Endothelial cell of umbilical vein (primary cell): ENCODE data around the gene TRPT1. TPM values are rescaled to one million over a fixed set of nuclear protein-coding genes. Genes with fewer than 3 reads are reported as not detected.
A peak's percentile ranks its signal among the peaks of the same experiment; 100 is the strongest.

ENCODE experiments used
- BruUV-seq: library from RNA; stranded (reverse); fragments of 400-500 nt; replicated peaks from 2 replicates; lab custom pipeline; 2021; lab: Mats Ljungman, UMichigan
- CTCF ChIA-PET: fragments of 300-600, 350-600 bp; sonication (Branson Sonifier 250); formaldehyde crosslinking; loops from one replicate; lab custom pipeline; 2021; ENCODE audit warnings: antibody characterized with exemption, inconsistent platforms; lab: Charles Lee
- POLR2A ChIA-PET: fragments of 300-600, 350-600 bp; sonication (Branson Sonifier 250); formaldehyde crosslinking; loops from one replicate; lab custom pipeline; 2021; ENCODE audit warnings: antibody characterized with exemption, inconsistent platforms; lab: Charles Lee
- DNase-seq: peaks from one replicate; pipeline ENCODE4 v3.0.0-alpha.2; 2011; ENCODE audit warnings: low read depth, low spot score
- FAIRE-seq: peaks from 2 replicates; lab custom pipeline; 2011; peaks lifted over from hg19 to GRCh38; lab: Jason Lieb, UNC
- H2AFZ ChIP-seq: 2 replicates; pipeline ENCODE4 v1.6.0; 2012; ENCODE audit warnings: low read depth, low read length, control low read depth, inconsistent platforms
- H3K27ac ChIP-seq: 2 replicates; pipeline ENCODE4 v1.5.1; 2011; ENCODE audit warnings: low read depth, mild to moderate bottlenecking, control low read depth, low read length, moderate library complexity; ENCODE audit not compliant: insufficient read depth
- H3K27me3 ChIP-seq, 2 experiments: 2 replicates each; pipeline versions ENCODE4 v1.6.0 to v1.6.1; 2011; ENCODE audit warnings: low read length in 2 of 2, mixed read lengths in 1 of 2; ENCODE audit not compliant: control insufficient read depth in 2 of 2, insufficient read depth in 2 of 2
- H3K36me3 ChIP-seq, 2 experiments: 2 replicates in 1 of 2; 3 replicates in 1 of 2; pipeline ENCODE4 v1.5.1; 2011; ENCODE audit warnings: low read length in 2 of 2, mild to moderate bottlenecking in 1 of 2, moderate library complexity in 1 of 2; ENCODE audit not compliant: control insufficient read depth in 2 of 2, insufficient read depth in 2 of 2; ENCODE audit errors: extremely low read depth in 1 of 2
- H3K4me1 ChIP-seq: 3 replicates; pipeline ENCODE4 v1.5.1; 2011; ENCODE audit warnings: mild to moderate bottlenecking, low read length; ENCODE audit not compliant: control insufficient read depth, insufficient read depth; ENCODE audit errors: extremely low read depth
- H3K4me2 ChIP-seq: 2 replicates; pipeline ENCODE4 v1.6.1; 2011; ENCODE audit warnings: low read length, control low read depth, mixed read lengths; ENCODE audit not compliant: insufficient read depth
- H3K4me3 ChIP-seq, 3 experiments: fragments of 200-600 bp in 1 of 3; sonication (generic), shearing (Covaris generic) in 1 of 3; replicated peaks in 1 of 3; 2 replicates each; pipeline ENCODE4 v1.5.1; 2011 to 2016; ENCODE audit warnings: control low read depth in 3 of 3, low read length in 3 of 3, mild to moderate bottlenecking in 2 of 3, inconsistent platforms in 1 of 3, low read depth in 1 of 3, moderate library complexity in 1 of 3; ENCODE audit not compliant: insufficient read depth in 1 of 3
- H3K79me2 ChIP-seq: 2 replicates; pipeline ENCODE4 v1.6.0; 2012; ENCODE audit warnings: low read length, inconsistent platforms; ENCODE audit not compliant: control insufficient read depth, insufficient read depth
- H3K9ac ChIP-seq: replicated peaks from 2 replicates; pipeline ENCODE3; 2011; ENCODE audit warnings: low read length, control low read depth; ENCODE audit not compliant: insufficient read depth; ENCODE audit errors: extremely low read depth
- H3K9me1 ChIP-seq: replicated peaks from 3 replicates; pipeline ENCODE4 v1.6.0; 2011; ENCODE audit warnings: mild to moderate bottlenecking, low read length; ENCODE audit not compliant: control insufficient read depth, insufficient read depth; ENCODE audit errors: extremely low read depth
- H3K9me3 ChIP-seq: replicated peaks from 2 replicates; pipeline ENCODE4 v1.5.1; 2012; ENCODE audit warnings: low read length, inconsistent platforms; ENCODE audit not compliant: control insufficient read depth, insufficient read depth
- H4K20me1 ChIP-seq: replicated peaks from 2 replicates; pipeline ENCODE3; 2011; ENCODE audit warnings: mild to moderate bottlenecking, low read length; ENCODE audit not compliant: control insufficient read depth, insufficient read depth; ENCODE audit errors: extremely low read depth
- CTCF ChIP-seq, 2 donors: IDR thresholded peaks; 1 replicate in 1 of 2; 2 replicates in 1 of 2; pipeline ENCODE4 v1.5.1; 2011; ENCODE audit warnings: low read length in 2 of 2, mild to moderate bottlenecking in 2 of 2, moderate library complexity in 2 of 2, control low read depth in 1 of 2, inconsistent platforms in 1 of 2, low read depth in 1 of 2; ENCODE audit not compliant: insufficient read depth in 1 of 2; ENCODE audit errors: extremely low read depth in 1 of 2
- EZH2 ChIP-seq: IDR thresholded peaks from 2 replicates; pipeline ENCODE4 v1.6.1; 2012; ENCODE audit warnings: borderline replicate concordance, low read depth, mild to moderate bottlenecking, moderate library complexity, low read length, inconsistent platforms; ENCODE audit not compliant: severe bottlenecking
- FOS ChIP-seq: IDR thresholded peaks from 2 replicates; pipeline ENCODE4 v1.6.1; 2011; ENCODE audit warnings: mild to moderate bottlenecking, low read length, moderate library complexity, borderline replicate concordance; ENCODE audit not compliant: insufficient read depth
- GATA2 ChIP-seq: IDR thresholded peaks from 2 replicates; pipeline ENCODE4 v1.7.0; 2011; ENCODE audit warnings: low read depth, mild to moderate bottlenecking, moderate library complexity, mixed read lengths, low read length; ENCODE audit not compliant: insufficient read length, insufficient read depth
- JUN ChIP-seq: IDR thresholded peaks from 2 replicates; pipeline ENCODE4 v1.6.1; 2011; ENCODE audit warnings: borderline replicate concordance, low read depth; ENCODE audit not compliant: insufficient read length, insufficient read depth
- MAX ChIP-seq: IDR thresholded peaks from 2 replicates; pipeline ENCODE4 v1.6.1; 2011; ENCODE audit not compliant: insufficient read depth, insufficient read length
- MYC ChIP-seq: IDR thresholded peaks from one replicate; pipeline ENCODE4 v1.6.1; 2011; ENCODE audit warnings: mild to moderate bottlenecking, low read depth, low read length
- POLR2A ChIP-seq: IDR thresholded peaks from 2 replicates; pipeline ENCODE4 v1.6.1; 2012; ENCODE audit warnings: low read depth, mild to moderate bottlenecking, control low read depth, low read length
- POLR2AphosphoS5 ChIP-seq: IDR thresholded peaks from 2 replicates; pipeline ENCODE4 v1.6.1; 2012; ENCODE audit warnings: low read depth, mild to moderate bottlenecking, control low read depth, low read length, moderate library complexity; ENCODE audit not compliant: insufficient read depth
- dilution Hi-C: fragments of 300-500 bp; cut with MboI; formaldehyde crosslinking; loops from one replicate; pipeline ENCODE4 v1.15.0; 2019; ENCODE audit warnings: low sequenced_read_pairs; ENCODE audit not compliant: extremely low pct_ligation_motif_present
- intact Hi-C: fragments of 100-400 bp; cut with micrococcal nuclease; formaldehyde crosslinking; loops from one replicate; pipeline ENCODE4 v1.10.0; 2022
- polyA plus RNA-seq, 4 experiments: library from polyadenylated mRNA; depleted of rRNA in 3 of 4; stranded (reverse) in 3 of 4; unstranded in 1 of 4; fragments of >200 nt; gene quantifications; 2 replicates each; pipeline versions ENCODE4 v1.2.1 to v1.2.3, GENCODE V29; 2011 to 2012; ENCODE audit warnings: missing spikeins in 1 of 4
- total RNA-seq: library from RNA; stranded (reverse); gene quantifications from 2 replicates; pipeline ENCODE4 v1.2.3, GENCODE V29; 2021

Gene TRPT1
- total and polyA plus RNA-seq, 2 donors (not counting 3 experiments of a cell fraction or from before 2014, with no cell fraction given) = 26.2 to 56.6 TPM

GRCh38 chr11:64241491-64242374, 15.7 kb upstream of the TRPT1 start:
- Histone ChIP-seq H4K20me1 (no peaks in the 10 kb centered on the region), H3K4me1 (peaks cover 15% of the 10 kb centered on the region), H3K9ac (peak overlapping the region; percentile 65), H3K36me3 (peaks cover 6 to 18% of the 10 kb centered on the region in 2 experiments), H3K4me2 (peak overlapping the region; percentile 55), H2AFZ (no peak overlapping the region), H3K9me1 (no peaks in the 10 kb centered on the region), H3K27ac (peak overlapping the region; percentile 24), H3K4me3 (peak overlapping the region; percentile 61 to 93 (median 67)), H3K9me3 (no peaks in the 10 kb centered on the region), H3K79me2 (peaks cover 40% of the 10 kb centered on the region), H3K27me3 (no peaks in the 10 kb centered on the region)
- BruUV-seq = no TSS peak
- dilution Hi-C loops (no loop called here), intact Hi-C loops (loop anchor here (1.0 to 5.0 kb wide), 6 partner anchors 11 to 241 kb away; partner anchors contain the start of genes DNAJC4, ESRRA, NUDT22 and RPS6KA4)
- DNase-seq (no peak), FAIRE-seq (peak; percentile 72)
- POLR2A ChIA-PET = interaction anchor here (0.7 to 1.0 kb wide), 4 partner anchors 16 to 30 kb away, joined by 3 to 10 read pairs (median 3); partner anchors contain the start of genes NUDT22 and TRPT1
- CTCF ChIA-PET = interaction anchor here (0.8 to 5.0 kb wide), 6 partner anchors 37 to 115 kb away, joined by 3 to 36 read pairs (median 6); partner anchors contain the start of genes CATSPERZ and STIP1
- TF ChIP-seq CTCF (IDR thresholded peaks at IDR 0.05; ENCODE audit: extremely low read depth in 1 of 2, insufficient read depth in 1 of 2, low read depth in 1 of 2, low read length in 2 of 2) (no peak), GATA2 (no peak), MYC (no peak), JUN (no peak), EZH2 (no peak), FOS (no peak), POLR2AphosphoS5 (peak; percentile 79), POLR2A (peak; percentile 52), MAX (peak; percentile 5)
